Gastroesophageal sphincter (tissue), 4 donors: ENCODE data around the gene GALNT9. TPM values are rescaled to one million over a fixed set of nuclear protein-coding genes. Genes with fewer than 3 reads are reported as not detected.

ENCODE experiments used
- ATAC-seq: fragments of 150-250 bp; one replicate; pipeline ENCODE4 v1.9.1; 2016; ENCODE audit warnings: mild to moderate bottlenecking, moderate library complexity
- H3K27ac ChIP-seq, 4 donors: fragments of 200-600 bp; sonication (generic) in 3 of 4; 1 replicate in 3 of 4; 2 replicates in 1 of 4; pipeline ENCODE4 v1.5.1; 2016 to 2019
- H3K27me3 ChIP-seq: fragments of 200-600 bp; sonication (generic); one replicate; pipeline ENCODE4 v1.5.1; 2019
- H3K36me3 ChIP-seq, 2 donors: fragments of 200-600 bp; sonication (generic); one replicate each; pipeline ENCODE4 v1.5.1; 2019; ENCODE audit warnings: control low read depth in 1 of 2
- H3K4me1 ChIP-seq, 3 donors: fragments of 200-600 bp; sonication (generic); 1 replicate in 2 of 3; 2 replicates in 1 of 3; pipeline ENCODE4 v1.5.1; 2016 to 2019; ENCODE audit warnings: control low read depth in 2 of 3
- H3K4me3 ChIP-seq, 2 donors: fragments of 200-600 bp; sonication (generic); one replicate each; pipeline ENCODE4 v1.5.1; 2019; ENCODE audit warnings: mild to moderate bottlenecking in 1 of 2, moderate library complexity in 1 of 2
- H3K9me3 ChIP-seq, 3 donors: fragments of 200-600 bp; sonication (generic); one replicate each; pipeline ENCODE4 v1.5.1; 2017 to 2019; ENCODE audit warnings: control low read depth in 2 of 3
- CTCF ChIP-seq, 4 experiments: fragments of 200-600 bp in 2 of 4; fragments of 450-650 bp in 2 of 4; sonication (generic) in 1 of 4; IDR thresholded peaks; one replicate each; pipeline ENCODE4 v1.5.1; 2017 to 2019; ENCODE audit warnings: antibody characterized with exemption in 4 of 4, mild to moderate bottlenecking in 2 of 4, moderate library complexity in 2 of 4
- EP300 ChIP-seq: sonication (generic); formaldehyde crosslinking; IDR thresholded peaks from one replicate; pipeline ENCODE4 v1.6.1; 2017; ENCODE audit warnings: antibody characterized with exemption, mild to moderate bottlenecking
- POLR2A ChIP-seq, 2 donors: fragments of 450-650 bp; IDR thresholded peaks; one replicate each; pipeline ENCODE4 v1.6.1; 2017; ENCODE audit warnings: antibody characterized with exemption in 2 of 2, mild to moderate bottlenecking in 2 of 2, moderate library complexity in 1 of 2
- POLR2AphosphoS5 ChIP-seq: sonication (generic); formaldehyde crosslinking; IDR thresholded peaks from one replicate; pipeline ENCODE4 v1.6.1; 2017; ENCODE audit warnings: antibody characterized with exemption
- WGBS, 2 donors: methylation state at CpG; one replicate each; pipeline ENCODE4 v1.1.5; 2018; ENCODE audit warnings: low coverage in 1 of 2; 5-methylcytosine and 5-hydroxymethylcytosine counted together
- total RNA-seq, 4 donors: library from RNA; depleted of rRNA; stranded (reverse); fragments of >200 nt; gene quantifications; one replicate each; pipeline ENCODE4 v1.1.0, GENCODE V29; 2016

The GALNT9 gene
- total RNA-seq, 4 donors from 2014 or later: 2.0 TPM; not detected in 3

GRCh38 chr12:132217800-132218526, 111.4 kb downstream of the GALNT9 start:
- 71 to 78% methylated on average over 4 to 6 of the region's 7 CpGs for WGBS, 2 donors
- Histone ChIP-seq H3K4me1 (no peaks in the 10 kb centered on the region), H3K36me3 (no peaks in the 10 kb centered on the region), H3K9me3 (no peaks in the 10 kb centered on the region), H3K4me3 (no peak overlapping the region), H3K27ac (no peak overlapping the region), H3K27me3 (peaks cover 75% of the 10 kb centered on the region)
- ATAC-seq: no peak
- TF ChIP-seq POLR2AphosphoS5: no peak
- no peak for TF ChIP-seq CTCF (IDR thresholded peaks at IDR 0.05)
- TF ChIP-seq POLR2A (IDR thresholded peaks at IDR 0.05): no peak
- no peak for TF ChIP-seq EP300

GRCh38 chr12:132217371-132217770, 112.0 kb downstream of the GALNT9 start:
- TF ChIP-seq CTCF (IDR thresholded peaks at IDR 0.05): no peak
- TF ChIP-seq EP300: no peak
- no peak for TF ChIP-seq POLR2A (IDR thresholded peaks at IDR 0.05)
- no peak for TF ChIP-seq POLR2AphosphoS5
- Histone ChIP-seq H3K27ac (no peak overlapping the region), H3K27me3 (peaks cover 69% of the 10 kb centered on the region), H3K9me3 (no peaks in the 10 kb centered on the region), H3K4me1 (no peaks in the 10 kb centered on the region), H3K4me3 (no peak overlapping the region), H3K36me3 (no peaks in the 10 kb centered on the region)
- ATAC-seq: no peak
- WGBS, 2 donors: 89 to 91% methylated on average over 1 of the region's 1 CpG

- no peak for ATAC-seq
- 63 to 64% methylated on average over 2 to 12 of the region's 21 CpGs for WGBS, 2 donors
Measured at GRCh38 chr12:132216354-132216987, 112.9 kb downstream of the GALNT9 start.

GRCh38 chr12:132215299-132215989, 113.9 kb downstream of the GALNT9 start:
- no peaks in the 10 kb centered on the region for H3K36me3 ChIP-seq
- WGBS, 2 donors: no CpG with 5 or more reads among the region's 28 CpGs
- no peak overlapping the region for H3K27ac ChIP-seq
- H3K4me1 ChIP-seq: no peaks in the 10 kb centered on the region
- TF ChIP-seq POLR2A (IDR thresholded peaks at IDR 0.05): no peak
- no peak for TF ChIP-seq EP300
- TF ChIP-seq CTCF (IDR thresholded peaks at IDR 0.05): no peak
- TF ChIP-seq POLR2AphosphoS5: no peak
- H3K9me3 ChIP-seq: no peaks in the 10 kb centered on the region
- H3K4me3 ChIP-seq: no peak overlapping the region
- no peak for ATAC-seq
- peaks cover 59% of the 10 kb centered on the region for H3K27me3 ChIP-seq

More at GRCh38 chr12:132216354-132216987, 112.9 kb downstream of the GALNT9 start:
- Histone ChIP-seq H3K4me3 (no peak overlapping the region), H3K4me1 (no peaks in the 10 kb centered on the region), H3K9me3 (no peaks in the 10 kb centered on the region), H3K36me3 (no peaks in the 10 kb centered on the region), H3K27ac (no peak overlapping the region), H3K27me3 (peaks cover 60% of the 10 kb centered on the region)
- TF ChIP-seq POLR2AphosphoS5: no peak
- no peak for TF ChIP-seq POLR2A (IDR thresholded peaks at IDR 0.05)
- TF ChIP-seq EP300: no peak
- TF ChIP-seq CTCF (IDR thresholded peaks at IDR 0.05): no peak
